NCI-H2107 (cell line): ENCODE data around the gene FBXL19.

Experiments used
- DNase-seq: peaks from one replicate; lab custom pipeline; 2025; lab: John Stamatoyannopoulos, UW

Gene FBXL19

GRCh38 chr16:30895627-30896260, 27.6 kb upstream of the FBXL19 start:
- DNase-seq: no peak

- no peak for DNase-seq
These were observed 27.0 kb upstream of the FBXL19 start, which contains the start of gene CTF1 for GRCh38 chr16:30896261-30896888. Gene CTF1, plus strand, starts transcription at chr16:30896614. Its CDS starts 30 bp downstream, at chr16:30896644.

GRCh38 chr16:30896889-30897733, 26.3 kb upstream of the FBXL19 start:
- DNase-seq: peak; percentile 22

GRCh38 chr16:30899794-30900193, 23.6 kb upstream of the FBXL19 start:
- DNase-seq: no peak

GRCh38 chr16:30900588-30900987, 22.8 kb upstream of the FBXL19 start:
- DNase-seq: no peak

- no peak for DNase-seq
These were observed 22.0 kb upstream of the FBXL19 start for GRCh38 chr16:30901201-30902028.

GRCh38 chr16:30902029-30902972, 21.1 kb upstream of the FBXL19 start:
- DNase-seq: peak; percentile 14

- no peak for DNase-seq
These were observed 20.4 kb upstream of the FBXL19 start for GRCh38 chr16:30903002-30903401.

- DNase-seq: no peak
These were observed 19.8 kb upstream of the FBXL19 start for GRCh38 chr16:30903596-30903995.

GRCh38 chr16:30904114-30904780, 19.1 kb upstream of the FBXL19 start:
- no peak for DNase-seq

- DNase-seq: no peak
These were observed 16.3 kb upstream of the FBXL19 start for GRCh38 chr16:30907064-30907463.

- DNase-seq: no peak
These were observed 12.8 kb upstream of the FBXL19 start for GRCh38 chr16:30910427-30911029.

GRCh38 chr16:30912794-30913412, 10.5 kb upstream of the FBXL19 start:
- no peak for DNase-seq

- no peak for DNase-seq
These were observed 8.5 kb upstream of the FBXL19 start for GRCh38 chr16:30914830-30915229.

GRCh38 chr16:30918614-30919013, 4.8 kb upstream of the FBXL19 start:
- no peak for DNase-seq

GRCh38 chr16:30920891-30921290, 2.5 kb upstream of the FBXL19 start:
- no peak for DNase-seq

- no peak for DNase-seq
These were observed 2.0 kb upstream of the FBXL19 start for GRCh38 chr16:30921459-30921747.

- DNase-seq: peak; percentile 80
These were observed 1.5 kb upstream of the FBXL19 start for GRCh38 chr16:30921748-30922419.

GRCh38 chr16:30922420-30922959, 882 bp upstream of the FBXL19 start:
- peak; percentile 96 for DNase-seq
